Activated naive CD4-positive, alpha-beta T cell treated with anti-CD3 and anti-CD28 coated beads for 36 hours (primary cell): Measurements from ENCODE around the gene LPXN. TPM values are rescaled to one million over a fixed set of nuclear protein-coding genes. Genes with fewer than 3 reads are reported as not detected.

Source experiments
- CTCF ChIA-PET: fragments of 350-600 bp; sonication (Branson Sonifier 250); formaldehyde crosslinking; loops from one replicate; lab custom pipeline; 2021; ENCODE audit warnings: antibody characterized with exemption; lab: Charles Lee
- DNase-seq: peaks from one replicate; pipeline ENCODE4 v3.0.0-alpha.2; 2020
- H3K27ac Mint-ChIP-seq: one replicate; pipeline ENCODE4 v1.8.0; 2021; ENCODE audit warnings: mild to moderate bottlenecking, mixed read lengths
- H3K27me3 Mint-ChIP-seq: one replicate; pipeline ENCODE4 v1.8.0; 2021; ENCODE audit warnings: low read depth, mixed read lengths
- H3K36me3 Mint-ChIP-seq: one replicate; pipeline ENCODE4 v1.8.0; 2021; ENCODE audit warnings: low read depth, mixed read lengths
- H3K4me1 Mint-ChIP-seq: one replicate; pipeline ENCODE4 v1.8.0; 2021; ENCODE audit warnings: low read depth, mixed read lengths
- H3K4me3 Mint-ChIP-seq: one replicate; pipeline ENCODE4 v1.8.0; 2021; ENCODE audit warnings: mild to moderate bottlenecking, moderate library complexity, mixed read lengths
- H3K9me3 Mint-ChIP-seq: one replicate; pipeline ENCODE4 v1.8.0; 2021; ENCODE audit warnings: mixed read lengths
- intact Hi-C: fragments of 100-400 bp; cut with micrococcal nuclease; formaldehyde crosslinking; loops from one replicate; pipeline ENCODE4 v1.15.1; 2023
- total RNA-seq, 2 experiments: library from RNA; stranded (reverse); gene quantifications; one replicate each; pipeline ENCODE4 v1.2.3, GENCODE V29; 2021

LPXN gene
- total RNA-seq, 2 experiments from 2014 or later: 84.9 to 85.1 TPM

DNA sequence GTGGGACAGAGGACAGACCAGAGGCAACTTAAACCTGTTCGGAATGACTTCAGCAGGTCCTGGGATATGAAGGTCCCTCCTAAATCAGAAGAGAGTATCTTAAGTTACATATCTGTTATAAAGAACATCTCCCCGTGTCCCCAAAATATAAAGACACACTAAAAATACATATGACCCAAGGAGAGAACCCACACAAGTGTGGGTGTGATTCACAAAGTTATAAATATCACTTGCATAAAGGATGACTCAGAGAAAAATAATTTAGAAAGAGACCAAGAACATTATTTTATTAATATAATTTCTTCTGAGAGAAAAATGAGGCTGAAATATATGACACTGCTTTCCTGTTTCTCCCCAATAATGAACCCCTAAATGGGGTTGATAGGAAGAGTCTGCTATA, 82.0 kb downstream of the LPXN start:
- Mint-ChIP-seq H3K4me1 (peaks cover 17% of the 10 kb centered on the region), H3K27ac (no peak overlapping the region), H3K27me3 (no peaks in the 10 kb centered on the region), H3K36me3 (peaks cover 2% of the 10 kb centered on the region), H3K9me3 (no peaks in the 10 kb centered on the region), H3K4me3 (no peak overlapping the region)
- DNase-seq: no peak
- intact Hi-C loops: no loop called here
- CTCF ChIA-PET: interaction anchor here (1.1 to 1.9 kb wide), 2 partner anchors 12 to 642 kb away, joined by 4 to 5 read pairs; no protein-coding TSS in a partner anchor

DNA sequence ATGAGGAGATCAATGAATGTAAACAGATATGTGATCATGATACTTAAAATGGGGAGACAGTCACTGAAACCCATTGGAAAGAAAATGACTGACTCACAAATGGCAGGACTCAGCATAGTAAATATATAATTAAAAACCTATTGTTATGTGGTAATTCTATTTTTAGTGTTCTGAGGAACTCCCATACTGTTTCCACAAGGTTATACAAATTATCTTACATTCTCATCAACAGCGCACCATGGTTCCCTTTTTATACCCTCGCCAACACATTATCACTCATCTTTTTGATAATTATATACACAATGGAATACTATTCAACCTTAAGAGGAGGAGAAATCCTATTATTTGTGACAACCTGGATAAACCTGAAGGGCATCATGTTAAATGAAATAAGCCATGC, 84.8 kb downstream of the LPXN start:
- H3K4me1 Mint-ChIP-seq: peaks cover 3% of the 10 kb centered on the region
- DNase-seq: no peak
- peaks cover 2% of the 10 kb centered on the region for H3K36me3 Mint-ChIP-seq
- no peaks in the 10 kb centered on the region for H3K9me3 Mint-ChIP-seq
- no peak overlapping the region for H3K27ac Mint-ChIP-seq
- intact Hi-C loops: no loop called here
- H3K4me3 Mint-ChIP-seq: no peak overlapping the region
- H3K27me3 Mint-ChIP-seq: no peaks in the 10 kb centered on the region
- CTCF ChIA-PET: no interaction called here

DNA sequence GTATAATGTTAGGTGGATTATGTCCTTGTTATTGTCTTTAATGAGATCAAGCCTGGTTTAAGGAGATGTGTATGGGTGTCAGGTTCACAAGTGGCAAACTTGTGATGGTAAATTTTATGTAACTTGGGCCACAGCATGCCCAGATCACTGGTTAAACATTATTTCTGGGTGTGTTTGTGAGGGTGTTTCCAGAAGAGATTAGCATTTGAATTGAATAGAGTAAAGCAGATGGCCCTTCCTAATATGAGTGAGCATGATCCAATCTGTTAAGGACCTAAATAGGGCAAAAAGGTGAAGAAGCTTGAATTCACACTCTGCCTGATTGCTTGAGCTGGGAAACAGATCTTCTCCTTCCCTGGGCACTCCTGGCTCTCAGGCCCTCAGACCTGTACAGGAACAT, 88.5 kb downstream of the LPXN start:
- DNase-seq: no peak
- no peaks in the 10 kb centered on the region for H3K9me3 Mint-ChIP-seq
- H3K27ac Mint-ChIP-seq: no peak overlapping the region
- no peak overlapping the region for H3K4me3 Mint-ChIP-seq
- CTCF ChIA-PET: no interaction called here
- H3K27me3 Mint-ChIP-seq: no peaks in the 10 kb centered on the region
- no peaks in the 10 kb centered on the region for H3K36me3 Mint-ChIP-seq
- no peaks in the 10 kb centered on the region for H3K4me1 Mint-ChIP-seq
- intact Hi-C loops: no loop called here

DNA sequence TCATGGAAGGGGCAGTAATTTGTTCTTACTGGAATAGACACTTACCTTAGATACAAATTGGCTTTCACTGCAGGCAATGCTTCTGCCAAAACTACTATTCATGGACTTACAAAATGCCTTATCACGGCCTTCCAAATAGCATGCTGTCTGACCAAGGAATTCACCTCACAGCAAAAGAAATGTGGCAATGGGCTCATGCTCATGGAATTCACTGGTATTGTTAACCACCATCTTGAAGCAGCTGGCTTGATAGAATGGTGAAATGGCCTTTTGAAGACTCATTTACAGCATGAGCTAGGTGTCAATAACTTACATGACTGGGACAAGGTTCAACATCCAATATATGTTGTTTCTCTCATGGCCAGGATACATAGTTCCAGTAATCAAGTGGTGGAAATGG, 89.7 kb downstream of the LPXN start:
- H3K4me1 Mint-ChIP-seq: no peaks in the 10 kb centered on the region
- H3K9me3 Mint-ChIP-seq: no peaks in the 10 kb centered on the region
- intact Hi-C loops: no loop called here
- no peak overlapping the region for H3K27ac Mint-ChIP-seq
- H3K4me3 Mint-ChIP-seq: no peak overlapping the region
- DNase-seq: no peak
- H3K27me3 Mint-ChIP-seq: no peaks in the 10 kb centered on the region
- CTCF ChIA-PET: interaction anchor here (0.6 kb wide), 2 partner anchors 356 to 701 kb away, joined by 3 to 4 read pairs; no protein-coding TSS in a partner anchor
- H3K36me3 Mint-ChIP-seq: no peaks in the 10 kb centered on the region

Other genes starting within 250 kb of the LPXN start
- not detected for gene OR5B17, start 216.8 kb downstream of the LPXN start, total RNA-seq
- gene OR5B3, start 169.0 kb downstream of the LPXN start, total RNA-seq: not detected
- not detected for gene OR5B2, start 147.7 kb downstream of the LPXN start, total RNA-seq
- gene OR5B12, start 133.6 kb downstream of the LPXN start, total RNA-seq: not detected
- not detected for gene OR5B21, start 67.8 kb downstream of the LPXN start, total RNA-seq
- 10 to 100 TPM; 30.5 to 32.6 TPM for gene ZFP91, start 3.2 kb upstream of the LPXN start, total RNA-seq
- gene CNTF, start 46.8 kb upstream of the LPXN start, total RNA-seq: 1 to 10 TPM in 1 of 2 experiments, under 1 TPM in 1; 0.77 to 1.1 TPM
- gene GLYAT, start 156.1 kb upstream of the LPXN start, total RNA-seq: not detected